Measurements from ENCODE around the gene RAB11FIP5. TPM values are rescaled to one million over a fixed set of nuclear protein-coding genes. Genes with fewer than 3 reads are reported as not detected.
"Not testable (repeated sequence)": the region's sequence is repeated elsewhere in the genome, so short reads cannot be mapped to it uniquely, and the experiment has no call there.

RAB11FIP5 gene
- total RNA-seq, 1 donor from 2014 or later = 5.7 TPM

- no peak for FAIRE-seq
- no peak for DNase-seq (ENCODE audit: low spot score in 2 of 2)
These were observed 479 bp downstream of the RAB11FIP5 start for GRCh38 chr2:73112026-73112912.

- DNase-seq (ENCODE audit: low spot score in 2 of 2) (no peak), FAIRE-seq (no peak)
These were observed 1.4 kb downstream of the RAB11FIP5 start for GRCh38 chr2:73111073-73112025.

GRCh38 chr2:73110168-73111072 lies 2.3 kb downstream of the RAB11FIP5 start:
- DNase-seq (ENCODE audit: low spot score in 2 of 2) = no peak
- no peak for FAIRE-seq

GRCh38 chr2:73109431-73110167 lies 3.1 kb downstream of the RAB11FIP5 start:
- no peak for DNase-seq (ENCODE audit: low spot score in 2 of 2)
- FAIRE-seq = no peak

GRCh38 chr2:73107211-73107926 lies 5.4 kb downstream of the RAB11FIP5 start:
- DNase-seq (ENCODE audit: low spot score in 2 of 2) (no peak), FAIRE-seq (no peak)

GRCh38 chr2:73106791-73107190 lies 6.0 kb downstream of the RAB11FIP5 start:
- DNase-seq (ENCODE audit: low spot score in 2 of 2) (no peak), FAIRE-seq (no peak)

GRCh38 chr2:73105511-73105971 lies 7.2 kb downstream of the RAB11FIP5 start:
- FAIRE-seq (no peak), DNase-seq (ENCODE audit: low spot score in 2 of 2) (no peak)

GRCh38 chr2:73104933-73105332 lies 7.8 kb downstream of the RAB11FIP5 start:
- DNase-seq (ENCODE audit: low spot score in 2 of 2) (no peak), FAIRE-seq (no peak)

GRCh38 chr2:73103018-73103542 lies 9.7 kb downstream of the RAB11FIP5 start:
- FAIRE-seq = no peak

GRCh38 chr2:73101626-73102256 lies 11.0 kb downstream of the RAB11FIP5 start:
- DNase-seq (ENCODE audit: low spot score in 2 of 2) = no peak
- no peak for FAIRE-seq

More at GRCh38 chr2:73103018-73103542, 9.7 kb downstream of the RAB11FIP5 start:
- DNase-seq (ENCODE audit: low spot score in 2 of 2) = no peak

- FAIRE-seq = no peak
- no peak for DNase-seq (ENCODE audit: low spot score in 2 of 2)
These were observed 11.8 kb downstream of the RAB11FIP5 start for GRCh38 chr2:73100956-73101355.

GRCh38 chr2:73099486-73099885 lies 13.3 kb downstream of the RAB11FIP5 start:
- FAIRE-seq (no peak), DNase-seq (ENCODE audit: low spot score in 2 of 2) (no peak)

GRCh38 chr2:73095910-73096309 lies 16.8 kb downstream of the RAB11FIP5 start:
- DNase-seq (ENCODE audit: low spot score in 2 of 2) (no peak), FAIRE-seq (no peak)

GRCh38 chr2:73093601-73094218 lies 19.0 kb downstream of the RAB11FIP5 start:
- not testable (repeated sequence) for DNase-seq (ENCODE audit: low spot score in 2 of 2)

GRCh38 chr2:73092146-73092783 lies 20.5 kb downstream of the RAB11FIP5 start:
- FAIRE-seq = no peak
- DNase-seq (ENCODE audit: low spot score in 2 of 2) = no peak

More at GRCh38 chr2:73093601-73094218, 19.0 kb downstream of the RAB11FIP5 start:
- not testable (repeated sequence) for FAIRE-seq

GRCh38 chr2:73091696-73092095 lies 21.1 kb downstream of the RAB11FIP5 start:
- DNase-seq (ENCODE audit: low spot score in 2 of 2) (no peak), FAIRE-seq (no peak)

GRCh38 chr2:73091164-73091563 lies 21.6 kb downstream of the RAB11FIP5 start:
- DNase-seq (ENCODE audit: low spot score in 2 of 2) (no peak), FAIRE-seq (no peak)
